A549 (cell line): Measurements from ENCODE around the gene TOMM40. TPM values are rescaled to one million over a fixed set of nuclear protein-coding genes. Genes with fewer than 3 reads are reported as not detected.
A peak's percentile ranks its signal among the peaks of the same experiment; 100 is the strongest.

ENCODE experiments used
- CHD2 ChIP-seq: fragments of 150-350 bp; IDR thresholded peaks from 2 replicates; pipeline ENCODE4 v1.6.1; 2014; ENCODE audit warnings: low read length; ENCODE audit not compliant: partially characterized antibody
- CTCF ChIP-seq: fragments of >200 bp; sonication (Bioruptor Twin); formaldehyde crosslinking; IDR thresholded peaks from 3 replicates; pipeline ENCODE4 v1.5.1; 2016
- EHF ChIP-seq: fragments of 250-450 bp; sonication (Bioruptor Pico); IDR thresholded peaks from 2 replicates; pipeline ENCODE4 v1.5.0; 2020; ENCODE audit warnings: mild to moderate bottlenecking
- EHMT2 ChIP-seq: fragments of 200-600 bp; sonication (generic); IDR thresholded peaks from 2 replicates; pipeline ENCODE4 v1.6.1; 2016; ENCODE audit warnings: antibody characterized with exemption, low read depth, mild to moderate bottlenecking, moderate library complexity
- ELK1 ChIP-seq: fragments of 150-350 bp; IDR thresholded peaks from 2 replicates; pipeline ENCODE4 v1.6.1; 2014; ENCODE audit warnings: low read depth, mild to moderate bottlenecking, low read length
- ESRRA ChIP-seq: fragments of 150-350 bp; IDR thresholded peaks from 2 replicates; pipeline ENCODE4 v1.6.1; 2014; ENCODE audit warnings: mild to moderate bottlenecking, low read length, borderline replicate concordance
- FOSB ChIP-seq: fragments of 250-450 bp; sonication (Bioruptor Pico); IDR thresholded peaks from 2 replicates; pipeline ENCODE4 v1.5.0; 2020; ENCODE audit warnings: mild to moderate bottlenecking, moderate library complexity
- FOSL2 ChIP-seq, 2 experiments: fragments of 450-650 bp in 1 of 2; fragments of >200 bp in 1 of 2; sonication (Bioruptor Twin) in 1 of 2; formaldehyde crosslinking; IDR thresholded peaks; 2 replicates each; pipeline versions ENCODE4 v1.5.0 to v1.6.1; 2016 to 2020; ENCODE audit warnings: mild to moderate bottlenecking in 1 of 2, moderate library complexity in 1 of 2
- HDAC2 ChIP-seq: fragments of 200-600 bp; sonication (generic); IDR thresholded peaks from 2 replicates; pipeline ENCODE4 v1.6.1; 2016
- HMGXB4 ChIP-seq: fragments of 250-450 bp; sonication (Bioruptor Pico); IDR thresholded peaks from 2 replicates; pipeline ENCODE4 v1.5.0; 2021; ENCODE audit warnings: mild to moderate bottlenecking, moderate library complexity, borderline replicate concordance
- HOXA7 ChIP-seq: fragments of 250-450 bp; sonication (Bioruptor Pico); IDR thresholded peaks from 2 replicates; pipeline ENCODE4 v1.5.0; 2020; ENCODE audit warnings: mild to moderate bottlenecking, moderate library complexity
- HOXB13 ChIP-seq: fragments of 250-450 bp; sonication (Bioruptor Pico); IDR thresholded peaks from 2 replicates; pipeline ENCODE4 v1.5.0; 2020; ENCODE audit warnings: low read depth, mild to moderate bottlenecking, moderate library complexity
- JUN ChIP-seq, 2 experiments: fragments of >200 bp; sonication (Bioruptor Twin); formaldehyde crosslinking; IDR thresholded peaks; 2 replicates in 1 of 2; 3 replicates in 1 of 2; pipeline ENCODE4 v1.6.1; 2016 to 2017
- KDM5A ChIP-seq: fragments of 200-600 bp; sonication (generic); IDR thresholded peaks from 2 replicates; pipeline ENCODE4 v1.6.1; 2016; ENCODE audit warnings: antibody characterized with exemption, mild to moderate bottlenecking
- MAFK ChIP-seq: fragments of 450-650 bp; IDR thresholded peaks from 2 replicates; pipeline ENCODE4 v1.6.1; 2014; ENCODE audit not compliant: partially characterized antibody
- MAX ChIP-seq: IDR thresholded peaks from 2 replicates; pipeline ENCODE4 v1.6.1; 2012
- MAZ ChIP-seq: fragments of 150-350 bp; IDR thresholded peaks from 2 replicates; pipeline ENCODE4 v1.6.1; 2014; ENCODE audit warnings: antibody characterized with exemption, low read depth, low read length, borderline replicate concordance
- MYC ChIP-seq: IDR thresholded peaks from 2 replicates; pipeline ENCODE4 v1.6.1; 2012; ENCODE audit warnings: mild to moderate bottlenecking, inconsistent platforms, low read length, improper control_type of control experiment, borderline replicate concordance
- NFE2L2 ChIP-seq: fragments of 150-350 bp; conservative IDR thresholded peaks from 2 replicates; pipeline ENCODE4 v1.6.1; 2014; ENCODE audit warnings: low read length
- NPAS2 ChIP-seq: fragments of 250-450 bp; sonication (Bioruptor Pico); IDR thresholded peaks from 2 replicates; pipeline ENCODE4 v1.8.0; 2022; ENCODE audit warnings: mild to moderate bottlenecking, moderate library complexity, borderline replicate concordance
- NR3C1 ChIP-seq: fragments of >200 bp; sonication (Bioruptor Twin); formaldehyde crosslinking; IDR thresholded peaks from 3 replicates; pipeline ENCODE4 v1.6.1; 2017
- PHF8 ChIP-seq: fragments of 200-600 bp; sonication (generic); IDR thresholded peaks from 2 replicates; pipeline ENCODE4 v1.6.1; 2016; ENCODE audit warnings: low read depth, mild to moderate bottlenecking, antibody characterized with exemption, moderate library complexity, borderline replicate concordance
- RARB ChIP-seq: fragments of 250-450 bp; sonication (Bioruptor Pico); IDR thresholded peaks from 2 replicates; pipeline ENCODE4 v1.8.0; 2021; ENCODE audit warnings: mild to moderate bottlenecking, moderate library complexity
- RCOR1 ChIP-seq: fragments of 150-350 bp; IDR thresholded peaks from 2 replicates; pipeline ENCODE4 v1.6.1; 2014; ENCODE audit warnings: antibody characterized with exemption, low read length, low read depth
- REST ChIP-seq: fragments of 200-600 bp; sonication (generic); IDR thresholded peaks from 2 replicates; pipeline ENCODE4 v1.6.1; 2016; ENCODE audit warnings: antibody characterized with exemption, mild to moderate bottlenecking, moderate library complexity
- RFX5 ChIP-seq: fragments of 450-650 bp; IDR thresholded peaks from 2 replicates; pipeline ENCODE4 v1.7.1; 2014; ENCODE audit warnings: antibody characterized with exemption, mild to moderate bottlenecking, moderate library complexity
- SMC3 ChIP-seq: fragments of >200 bp; sonication (Bioruptor Twin); formaldehyde crosslinking; IDR thresholded peaks from 3 replicates; pipeline ENCODE4 v1.6.1; 2018; ENCODE audit warnings: inconsistent platforms
- TFCP2L1 ChIP-seq: fragments of 250-450 bp; sonication (Bioruptor Pico); IDR thresholded peaks from 2 replicates; pipeline ENCODE4 v1.5.0; 2021; ENCODE audit warnings: mild to moderate bottlenecking
- TP53 ChIP-seq: fragments of 250-450 bp; sonication (Bioruptor Pico); IDR thresholded peaks from 2 replicates; pipeline ENCODE4 v1.5.0; 2021; ENCODE audit warnings: mild to moderate bottlenecking, moderate library complexity
- USF2 ChIP-seq: fragments of 450-650 bp; IDR thresholded peaks from 2 replicates; pipeline ENCODE4 v1.6.1; 2014; ENCODE audit warnings: antibody characterized with exemption
- ZNF302 ChIP-seq: fragments of 250-450 bp; sonication (Bioruptor Pico); IDR thresholded peaks from 2 replicates; pipeline ENCODE4 v1.9.0; 2021; ENCODE audit warnings: inconsistent platforms, mild to moderate bottlenecking, moderate library complexity
- polyA plus RNA-seq, 4 experiments: library from polyadenylated mRNA; depleted of rRNA in 3 of 4; stranded (reverse); fragments of >200 nt; fragmentation: RNase III in 1 of 4; extraction: RNeasy Plus Mini Kit Qiagen cat#74134 plus additional on column Dnase treatment in 1 of 4; gene quantifications; 2 replicates in 3 of 4; 3 replicates in 1 of 4; pipeline ENCODE4 v1.2.3, GENCODE V29; 2011 to 2017

Gene TOMM40
- polyA plus RNA-seq, 2 of the 4 experiments (the other 2 are of a cell fraction): 92.7 to 180 TPM

- TF ChIP-seq MYC (peak; percentile 50; the same call in 1 of the 2 replicates), FOSB (CRISPR knock-in tag) (no peak; the same call in 1 of the 2 replicates), KDM5A (no peak), RARB (CRISPR knock-in tag) (peak; percentile 58; the same call in 1 of the 2 replicates), JUN (IDR thresholded peaks at IDR 0.05) (peak in 1 of 2 experiments; percentile 65; a peak in 3 of 5 replicates), TP53 (0 out of 2 replicates have a peak, but pooled peaks have one; percentile 59), TFCP2L1 (CRISPR knock-in tag) (peak; percentile 76; the same call in 1 of the 2 replicates), HOXA7 (no peak; the same call in 1 of the 2 replicates), ELK1 (no peak), RFX5 (0 out of 2 replicates have a peak, but pooled peaks have one; percentile 54), HDAC2 (no peak), ZNF302 (CRISPR knock-in tag) (no peak), ESRRA (no peak), SMC3 (peak; percentile 83), NFE2L2 (no peak), RCOR1 (no peak), REST (no peak), USF2 (no peak), HMGXB4 (no peak), EHMT2 (no peak), CHD2 (peak; percentile 33), EHF (CRISPR knock-in tag) (no peak), MAZ (no peak), CTCF (peak; percentile 98), MAFK (peak; percentile 41), MAX (peak; percentile 50; the same call in 1 of the 2 replicates), NR3C1 (no peak), PHF8 (no peak), FOSL2 (IDR thresholded peaks at IDR 0.05) (no peak), FOSL2 (CRISPR knock-in tag; IDR thresholded peaks at IDR 0.05) (no peak), HOXB13 (CRISPR knock-in tag) (no peak), NPAS2 (no peak)
Observed at GRCh38 chr19:44903602-44904425, 12.8 kb downstream of the TOMM40 start (continued).
